Keratinocyte (primary cell): ENCODE measurements around the gene KIAA0586.

ENCODE experiments used
- EZH2 ChIP-seq: IDR thresholded peaks from one replicate; pipeline ENCODE4 v1.6.1; 2012; ENCODE audit warnings: inconsistent platforms, mild to moderate bottlenecking, low read length, moderate library complexity
- TF ChIP-seq, protein P1 (sequence below), 3 experiments: IDR thresholded peaks in 1 of 3; conservative IDR thresholded peaks in 1 of 3; optimal IDR thresholded peaks in 1 of 3; 2 replicates in 2 of 3; 3 replicates in 1 of 3; pipeline versions ENCODE3 to v1.5.1; 2011; ENCODE audit warnings: low read length in 3 of 3, mild to moderate bottlenecking in 3 of 3, moderate library complexity in 2 of 3, control low read depth in 1 of 3, inconsistent platforms in 1 of 3; ENCODE audit not compliant: insufficient read depth in 2 of 3; ENCODE audit errors: extremely low read depth in 1 of 3

DNA sequence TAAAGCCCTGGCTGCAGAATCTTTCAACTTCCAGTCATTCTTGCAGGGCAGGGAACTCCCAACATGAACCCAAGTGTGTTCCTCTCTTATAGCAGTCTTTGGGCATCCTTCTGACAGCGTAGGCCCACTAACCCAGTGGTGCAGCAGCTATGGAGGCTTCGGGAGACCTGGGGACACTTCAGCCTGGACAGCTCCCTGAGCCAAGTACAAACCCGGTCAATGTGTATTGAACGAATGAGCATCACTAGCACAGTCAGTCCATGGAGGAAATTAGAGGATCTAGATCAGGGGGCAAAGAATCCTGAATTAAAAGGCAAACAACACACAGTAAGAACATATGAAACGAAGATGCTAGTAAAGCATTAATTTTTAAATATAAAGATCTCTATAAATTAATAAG lies 41.8 kb downstream of the KIAA0586 start:
- TF ChIP-seq, protein P1, sequence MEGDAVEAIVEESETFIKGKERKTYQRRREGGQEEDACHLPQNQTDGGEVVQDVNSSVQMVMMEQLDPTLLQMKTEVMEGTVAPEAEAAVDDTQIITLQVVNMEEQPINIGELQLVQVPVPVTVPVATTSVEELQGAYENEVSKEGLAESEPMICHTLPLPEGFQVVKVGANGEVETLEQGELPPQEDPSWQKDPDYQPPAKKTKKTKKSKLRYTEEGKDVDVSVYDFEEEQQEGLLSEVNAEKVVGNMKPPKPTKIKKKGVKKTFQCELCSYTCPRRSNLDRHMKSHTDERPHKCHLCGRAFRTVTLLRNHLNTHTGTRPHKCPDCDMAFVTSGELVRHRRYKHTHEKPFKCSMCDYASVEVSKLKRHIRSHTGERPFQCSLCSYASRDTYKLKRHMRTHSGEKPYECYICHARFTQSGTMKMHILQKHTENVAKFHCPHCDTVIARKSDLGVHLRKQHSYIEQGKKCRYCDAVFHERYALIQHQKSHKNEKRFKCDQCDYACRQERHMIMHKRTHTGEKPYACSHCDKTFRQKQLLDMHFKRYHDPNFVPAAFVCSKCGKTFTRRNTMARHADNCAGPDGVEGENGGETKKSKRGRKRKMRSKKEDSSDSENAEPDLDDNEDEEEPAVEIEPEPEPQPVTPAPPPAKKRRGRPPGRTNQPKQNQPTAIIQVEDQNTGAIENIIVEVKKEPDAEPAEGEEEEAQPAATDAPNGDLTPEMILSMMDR (optimal IDR thresholded peaks at IDR 0.05 in 1 of 3, IDR thresholded peaks at IDR 0.05 in 1 of 3, conservative IDR thresholded peaks at IDR 0.05 in 1 of 3; ENCODE audit: extremely low read depth in 1 of 3, insufficient read depth in 2 of 3, low read length in 3 of 3) = no peak
- no peak for TF ChIP-seq EZH2
